Measurements from ENCODE around the gene CNR1. TPM values are rescaled to one million over a fixed set of nuclear protein-coding genes. Genes with fewer than 3 reads are reported as not detected.

CNR1 gene
- total and polyA plus RNA-seq, 2 of the 4 experiments (the other 2 are of a cell fraction) = not detected

DNA sequence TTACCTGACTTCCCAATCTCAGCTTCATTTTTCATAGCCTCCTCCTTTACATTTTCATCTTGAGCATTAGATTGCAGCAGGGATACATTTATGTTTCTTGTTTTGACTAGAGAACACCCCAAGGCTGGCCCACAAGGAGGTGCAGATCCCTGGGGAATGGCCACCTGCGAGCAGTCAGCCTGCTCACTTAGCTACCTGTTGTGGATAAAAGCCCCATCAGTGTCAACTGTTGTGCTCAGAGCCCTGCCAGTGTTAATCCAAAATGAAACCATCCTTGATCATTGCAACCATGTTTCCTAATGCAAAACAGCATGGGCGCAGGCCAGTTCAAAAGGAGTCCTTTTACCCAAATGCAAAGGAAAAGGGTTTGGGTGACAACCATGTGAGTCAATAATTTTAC is 50.8 kb downstream of the CNR1 start:
- CTCF ChIA-PET = no interaction called here

More for the DNA sequence above, 50.8 kb downstream of the CNR1 start:
- H3K4me3 ChIP-seq (ENCODE audit: insufficient read depth, low read depth, low read length) = no peak overlapping the region
- no peak overlapping the region for H3K9ac ChIP-seq (ENCODE audit: low read depth, low read length)
- H3K23ac ChIP-seq (ENCODE audit: low read depth, low read length) = no peak overlapping the region
- POLR2A ChIA-PET (ENCODE audit: unreplicated experiment) = no interaction called here
- H3K4me1 ChIP-seq (ENCODE audit: control insufficient read depth, insufficient read depth, low read length) = no peaks in the 10 kb centered on the region
- no peak overlapping the region for H2BK120ac ChIP-seq (ENCODE audit: low read depth, low read length)
- H3K4ac ChIP-seq (ENCODE audit: low read depth, low read length) = no peak overlapping the region
- H4K20me1 ChIP-seq (ENCODE audit: insufficient read depth, low read length) = no peaks in the 10 kb centered on the region
- H2BK5ac ChIP-seq (ENCODE audit: low read depth, low read length, poor library complexity, severe bottlenecking) = no peak overlapping the region
- H3K79me1 ChIP-seq (ENCODE audit: low read depth in 1 of 2, low read length in 2 of 2) = no peaks in the 10 kb centered on the region
- WGBS, 2 experiments (ENCODE audit: extremely low coverage in 2 of 2, insufficient read length in 1 of 2) = 13% methylated on average over 1 of the region's 2 CpGs; no CpG with 5 or more reads in 1 of the 2 experiments
- H3K9me3 ChIP-seq (ENCODE audit: control insufficient read depth, insufficient read depth, low read length) = no peaks in the 10 kb centered on the region
- no peak overlapping the region for H2BK15ac ChIP-seq (ENCODE audit: low read depth, low read length)
- H2AK9ac ChIP-seq (replicated peaks; ENCODE audit: low read depth, low read length, poor library complexity) = no peak overlapping the region
- no peak overlapping the region for H3K4me2 ChIP-seq (ENCODE audit: low read depth, low read length)
- H3K14ac ChIP-seq (replicated peaks; ENCODE audit: low read depth, low read length) = no peak overlapping the region
- H3K27me3 ChIP-seq (ENCODE audit: control insufficient read depth, insufficient read depth, low read length) = no peaks in the 10 kb centered on the region
- no peak overlapping the region for H2AK5ac ChIP-seq (ENCODE audit: low read depth, low read length)
- ATAC-seq (ENCODE audit: low read depth) (no peak), DNase-seq (no peak)
- H3K9me1 ChIP-seq (ENCODE audit: insufficient read depth, low read length) = no peaks in the 10 kb centered on the region
- no peak overlapping the region for H4K91ac ChIP-seq (ENCODE audit: insufficient read depth, low read depth, low read length)
- no peak overlapping the region for H3K27ac ChIP-seq (ENCODE audit: insufficient read depth, low read length)
- no peaks in the 10 kb centered on the region for H3K36me3 ChIP-seq (ENCODE audit: control insufficient read depth, insufficient read depth, low read length)
- BruUV-seq (replicated peaks) = no TSS peak
- H2AFZ ChIP-seq (replicated peaks; ENCODE audit: low read length, poor library complexity) = no peak overlapping the region
- H2BK20ac ChIP-seq (ENCODE audit: low read depth, low read length) = no peak overlapping the region
- dilution Hi-C loops (cut with HindIII; ENCODE audit: low sequenced_read_pairs, unreplicated experiment) = no loop called here
- TF ChIP-seq, protein P1, sequence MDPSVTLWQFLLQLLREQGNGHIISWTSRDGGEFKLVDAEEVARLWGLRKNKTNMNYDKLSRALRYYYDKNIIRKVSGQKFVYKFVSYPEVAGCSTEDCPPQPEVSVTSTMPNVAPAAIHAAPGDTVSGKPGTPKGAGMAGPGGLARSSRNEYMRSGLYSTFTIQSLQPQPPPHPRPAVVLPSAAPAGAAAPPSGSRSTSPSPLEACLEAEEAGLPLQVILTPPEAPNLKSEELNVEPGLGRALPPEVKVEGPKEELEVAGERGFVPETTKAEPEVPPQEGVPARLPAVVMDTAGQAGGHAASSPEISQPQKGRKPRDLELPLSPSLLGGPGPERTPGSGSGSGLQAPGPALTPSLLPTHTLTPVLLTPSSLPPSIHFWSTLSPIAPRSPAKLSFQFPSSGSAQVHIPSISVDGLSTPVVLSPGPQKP (IDR thresholded peaks at IDR 0.05; ENCODE audit: borderline replicate concordance, low read depth, low read length) = no peak
- no peak for TF ChIP-seq CEBPB (IDR thresholded peaks at IDR 0.05; ENCODE audit: low read depth, low read length)
- no peak for TF ChIP-seq RCOR1 (IDR thresholded peaks at IDR 0.05; ENCODE audit: insufficient replicate concordance, low read length)
- no peak for TF ChIP-seq NFE2L2 (IDR thresholded peaks at IDR 0.05; ENCODE audit: low read depth, low read length)
- TF ChIP-seq MXI1 (IDR thresholded peaks at IDR 0.05; ENCODE audit: borderline replicate concordance, low read depth, low read length) = no peak
- no peak for TF ChIP-seq RAD21 (IDR thresholded peaks at IDR 0.05; ENCODE audit: low read length)
- TF ChIP-seq CHD1 (IDR thresholded peaks at IDR 0.05; ENCODE audit: low read depth, low read length) = no peak
- TF ChIP-seq, protein P2, sequence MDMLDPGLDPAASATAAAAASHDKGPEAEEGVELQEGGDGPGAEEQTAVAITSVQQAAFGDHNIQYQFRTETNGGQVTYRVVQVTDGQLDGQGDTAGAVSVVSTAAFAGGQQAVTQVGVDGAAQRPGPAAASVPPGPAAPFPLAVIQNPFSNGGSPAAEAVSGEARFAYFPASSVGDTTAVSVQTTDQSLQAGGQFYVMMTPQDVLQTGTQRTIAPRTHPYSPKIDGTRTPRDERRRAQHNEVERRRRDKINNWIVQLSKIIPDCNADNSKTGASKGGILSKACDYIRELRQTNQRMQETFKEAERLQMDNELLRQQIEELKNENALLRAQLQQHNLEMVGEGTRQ (IDR thresholded peaks at IDR 0.05; ENCODE audit: low read depth, low read length) = no peak
- no peak for TF ChIP-seq SMC3 (IDR thresholded peaks at IDR 0.05; ENCODE audit: low read depth, low read length)
- TF ChIP-seq MAFK (IDR thresholded peaks at IDR 0.05; ENCODE audit: low read depth, low read length) = no peak
- no peak overlapping the region for H4K8ac ChIP-seq (ENCODE audit: low read depth in 2 of 2, low read length in 2 of 2)
- intact Hi-C loops (cut with micrococcal nuclease) = no loop called here
- no peak overlapping the region for H3K18ac ChIP-seq (ENCODE audit: low read depth, low read length)
- in situ Hi-C loops (cut with MboI; ENCODE audit: low sequenced_read_pairs) = no loop called here
- H4K5ac ChIP-seq (ENCODE audit: low read depth, low read length) = no peak overlapping the region
- no peak overlapping the region for H3K56ac ChIP-seq (ENCODE audit: extremely low read depth, insufficient read depth, low read length)
